CD4-positive, alpha-beta T cell treated with Interleukin-21 for 1 hour (primary cell): ENCODE measurements around the gene P2RX3.
"Not testable (repeated sequence)": the region's sequence is repeated elsewhere in the genome, so short reads cannot be mapped to it uniquely, and the experiment has no call there.

Source experiments
- DNase-seq: peaks from one replicate; pipeline ENCODE4 v3.0.0-alpha.2; 2020

Gene P2RX3

DNA sequence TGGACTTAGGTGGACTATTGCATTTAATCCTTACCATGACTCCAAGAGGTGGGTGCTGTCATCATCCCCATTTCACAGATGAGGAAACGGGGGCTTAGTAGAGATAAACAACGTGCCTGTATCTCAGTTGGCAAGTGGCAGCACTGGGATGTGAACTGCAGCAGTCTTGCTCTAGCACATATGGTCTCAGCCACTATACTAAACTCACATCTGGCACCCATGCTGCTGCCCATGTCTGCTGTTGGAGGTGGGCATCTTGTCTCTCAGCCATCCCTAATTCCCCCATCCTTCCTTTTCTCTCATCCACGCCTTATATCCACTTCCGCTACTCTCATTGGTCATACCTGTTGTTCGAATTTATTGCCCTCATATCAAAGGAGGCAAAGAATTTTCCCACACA is 39.0 kb downstream of the P2RX3 start:
- no peak for DNase-seq

DNA sequence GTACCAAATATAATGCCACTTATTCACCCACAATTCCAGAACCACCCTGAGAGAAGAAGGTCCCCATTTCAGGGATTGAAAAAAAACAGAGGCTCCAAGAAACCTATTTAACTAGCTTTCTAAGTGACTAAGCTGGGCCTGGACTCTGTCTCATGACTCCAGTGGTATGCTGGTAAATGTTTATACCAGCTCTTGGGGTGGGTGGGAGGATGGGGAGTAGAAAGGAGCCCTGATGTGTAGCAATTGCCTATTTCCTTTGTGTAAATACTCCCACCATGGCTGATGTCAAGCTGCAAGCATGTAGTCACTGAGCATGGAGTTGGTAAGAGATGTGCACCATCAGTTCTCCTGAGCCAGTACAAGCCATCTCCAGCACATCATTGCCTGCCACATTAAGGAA is 40.0 kb downstream of the P2RX3 start:
- no peak for DNase-seq

DNA sequence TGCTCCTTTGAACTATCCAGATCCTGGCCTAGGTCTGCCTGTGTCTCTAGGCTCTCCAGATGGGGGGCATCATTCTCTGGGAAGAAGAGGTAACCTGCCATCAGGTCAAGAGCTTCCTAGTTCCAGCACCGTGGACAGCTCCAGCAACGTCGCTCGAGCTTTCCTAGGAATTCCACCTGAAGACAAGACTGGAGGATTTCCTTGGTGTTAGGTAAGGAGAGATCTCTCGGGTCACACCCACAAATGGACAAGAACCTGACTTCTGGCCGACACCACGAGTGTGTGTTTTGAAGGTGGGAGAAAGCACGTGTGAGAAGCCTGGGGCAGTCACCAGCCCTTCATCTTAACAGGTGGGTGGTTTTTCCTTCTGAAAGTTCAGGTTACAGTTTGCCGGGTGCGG is 41.6 kb downstream of the P2RX3 start:
- DNase-seq: no peak

DNA sequence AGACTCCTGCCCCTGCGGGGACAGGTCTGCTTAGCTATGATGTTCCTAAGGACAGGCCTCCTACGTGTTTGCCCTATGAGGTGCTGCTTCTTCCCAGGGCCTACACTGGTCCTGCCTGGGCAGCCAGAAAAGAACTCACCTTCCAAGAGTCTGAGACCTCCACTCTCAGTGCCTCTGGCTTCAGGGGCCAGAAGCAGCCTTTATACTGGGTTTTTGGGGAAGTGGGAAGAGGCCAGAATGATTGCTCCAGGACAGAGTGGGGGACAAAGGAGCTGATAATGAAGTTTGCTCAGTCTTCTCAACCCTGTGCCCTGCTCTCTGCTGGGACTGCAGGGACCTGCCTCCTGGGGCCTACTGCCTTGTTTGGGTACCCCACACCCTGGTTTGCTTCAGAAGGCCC is 42.8 kb downstream of the P2RX3 start, which contains the start of gene PRG3:
PRG3 (minus strand) TSS at position 176 of the 400 bp plus-strand sequence. CDS start 442 bp downstream, outside the sequence.
- no peak for DNase-seq

DNA sequence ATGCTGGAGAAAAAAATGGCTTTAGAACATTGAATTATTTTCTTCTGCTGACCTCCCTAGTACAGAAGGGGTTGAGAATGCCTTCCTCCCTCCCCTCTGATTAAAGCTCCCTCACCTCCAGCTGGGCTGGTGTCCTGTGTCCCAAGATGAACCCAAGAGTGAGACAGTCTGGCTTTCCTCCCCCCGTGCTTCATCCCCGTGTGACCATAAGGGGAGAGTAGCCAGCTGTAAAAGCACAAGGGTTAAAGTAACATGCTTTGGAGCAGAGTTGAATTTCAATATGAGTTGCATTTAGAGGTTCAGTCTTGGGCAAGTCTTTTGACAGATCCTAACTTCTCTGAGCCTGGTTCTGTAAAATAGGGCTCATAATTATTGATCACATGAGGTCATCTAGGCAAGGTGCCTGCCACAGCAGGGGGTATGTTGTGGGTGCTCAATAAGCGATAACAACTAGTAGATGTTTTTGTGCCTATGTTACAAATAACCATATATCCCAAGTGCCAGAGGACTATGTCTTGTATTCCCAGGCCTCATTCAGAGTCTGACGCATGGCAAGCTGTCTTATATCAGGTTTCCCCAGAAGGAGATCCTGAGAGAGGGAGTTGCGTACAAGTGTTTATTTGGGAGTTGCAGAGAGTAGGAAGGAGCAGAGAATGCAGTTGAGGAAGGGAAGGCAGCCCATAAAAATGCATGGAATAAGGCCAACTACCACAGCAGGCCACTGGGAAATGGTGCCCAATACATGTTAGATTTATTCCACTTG is 48.2 kb downstream of the P2RX3 start:
- no peak for DNase-seq

DNA sequence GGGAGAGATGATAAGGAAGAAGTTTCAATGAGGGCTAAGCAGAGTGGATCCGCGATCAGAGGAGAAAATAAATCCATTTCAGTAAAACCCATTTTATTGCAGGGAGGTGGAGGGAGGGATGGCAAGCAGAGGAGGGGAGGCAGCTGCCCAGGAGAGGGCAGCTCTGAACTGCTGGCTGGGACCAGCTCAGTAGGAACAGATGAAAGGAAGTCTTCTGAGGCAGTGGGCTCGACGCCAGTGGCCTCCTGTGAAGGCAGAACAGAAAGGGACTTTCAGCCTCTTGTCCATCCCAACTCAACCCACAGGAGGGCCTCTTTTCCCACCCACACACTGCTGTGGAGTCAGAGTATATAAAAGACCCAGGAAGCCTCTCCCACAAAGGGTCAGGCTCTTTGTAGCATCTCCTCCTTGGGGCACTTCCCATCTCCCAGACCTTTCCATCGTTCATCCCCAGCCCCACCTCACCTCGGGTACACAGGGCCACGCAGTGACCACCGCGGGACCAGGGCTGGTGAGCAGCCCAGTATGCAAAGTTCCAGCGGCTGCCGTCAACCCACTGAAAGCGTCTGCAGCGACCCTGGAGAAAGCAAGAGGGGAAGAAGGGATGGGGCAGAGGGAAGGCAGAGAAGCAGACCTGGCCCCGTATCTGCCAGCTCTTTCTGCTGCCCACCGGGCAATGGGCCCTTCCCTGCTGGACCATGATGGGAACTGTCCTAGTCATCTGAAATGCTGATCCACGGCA is 49.3 kb downstream of the P2RX3 start:
- DNase-seq: no peak

DNA sequence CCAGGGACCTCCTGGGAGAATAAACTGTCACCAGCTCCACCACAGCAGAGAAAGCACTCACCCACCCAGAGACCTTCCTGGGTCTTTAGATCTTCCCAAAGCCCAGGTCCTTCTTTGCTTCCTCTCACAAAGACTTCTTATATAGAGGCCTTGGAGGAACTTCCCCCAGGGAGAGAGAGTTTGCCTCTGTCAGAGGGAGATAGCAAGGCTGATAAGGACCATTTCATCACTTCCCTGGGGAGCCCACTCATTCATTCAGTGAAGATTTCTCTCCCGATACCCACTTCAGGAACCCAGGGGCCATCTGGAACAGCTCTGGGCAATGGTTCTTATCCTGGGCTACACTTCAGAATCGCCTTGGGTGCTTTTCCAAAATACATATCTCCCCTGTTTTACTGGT is 52.4 kb downstream of the P2RX3 start, which contains the start of gene PRG2:
PRG2 (minus strand) TSS at position 116 of the 400 bp plus-strand sequence. CDS start 706 bp downstream, outside the sequence.
- no peak for DNase-seq

DNA sequence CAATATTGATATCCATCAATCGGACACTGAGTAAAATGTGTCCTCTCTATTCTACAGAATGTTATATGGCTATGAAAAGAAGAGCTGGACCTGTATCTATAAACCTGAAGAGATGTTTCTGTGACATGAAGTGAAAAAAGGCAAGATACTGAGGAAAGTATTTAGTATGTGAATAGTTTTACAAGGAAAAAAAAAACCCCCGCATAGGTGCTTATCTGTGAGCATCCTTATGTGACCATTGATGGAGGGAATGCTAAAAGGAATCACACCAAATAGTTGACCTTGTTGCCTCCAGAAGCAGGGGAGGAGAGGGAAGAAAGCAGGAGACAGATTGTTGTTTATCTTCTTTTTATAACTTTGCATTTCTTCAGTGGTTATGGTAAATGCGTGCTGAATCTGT is 53.0 kb downstream of the P2RX3 start:
- DNase-seq: no peak

DNA sequence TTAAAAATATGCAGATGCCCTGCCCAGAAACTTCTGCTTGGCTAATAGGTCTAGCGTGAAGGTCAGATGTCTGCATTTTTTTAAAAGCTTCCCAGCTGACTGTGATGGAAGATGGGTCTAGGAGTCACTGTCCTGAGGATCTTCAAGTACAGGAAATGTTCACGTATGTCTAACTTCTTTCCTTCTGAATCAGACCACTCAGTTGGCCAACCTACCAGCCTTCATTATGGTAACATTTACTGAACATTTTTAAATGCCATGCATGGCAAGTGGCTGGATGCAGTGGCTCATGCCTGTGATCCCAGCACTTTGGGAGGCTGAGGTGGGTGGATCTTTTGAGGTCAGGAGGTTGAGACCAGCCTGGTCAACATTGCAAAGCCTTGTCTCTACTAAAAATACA is 53.4 kb downstream of the P2RX3 start:
- DNase-seq: no peak

DNA sequence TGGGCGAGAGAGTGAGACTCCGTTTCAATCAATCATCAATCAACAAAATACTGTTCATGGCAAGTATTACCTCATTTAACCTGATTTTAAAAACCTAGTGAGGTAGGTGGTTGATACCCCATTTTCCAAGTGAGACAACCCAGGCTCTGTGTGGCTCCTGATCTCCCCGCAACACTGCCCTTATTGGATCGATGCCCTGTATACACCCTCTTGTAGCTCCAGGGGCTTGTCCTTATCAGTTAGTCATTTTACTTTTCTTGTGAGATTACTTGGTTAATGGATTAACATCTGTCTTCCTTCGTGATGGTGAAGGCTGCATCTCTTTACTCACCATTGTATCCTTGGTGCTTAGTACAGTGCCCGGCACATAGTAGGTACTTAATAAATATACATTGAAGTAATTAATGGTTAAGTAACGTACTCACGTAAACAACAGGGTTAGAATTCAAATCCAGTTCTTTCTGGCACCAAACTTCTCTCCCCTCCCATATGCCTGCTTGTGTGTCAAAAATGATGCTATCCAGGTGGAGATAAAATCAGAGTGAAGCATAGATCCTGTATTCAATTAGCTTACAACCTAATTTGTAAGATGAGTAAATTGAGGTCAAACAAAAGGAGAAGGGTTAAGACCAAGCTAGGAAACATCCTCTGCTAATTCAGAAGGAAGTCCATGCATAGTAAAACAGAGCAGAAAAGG is 54.1 kb downstream of the P2RX3 start:
- no peak for DNase-seq

DNA sequence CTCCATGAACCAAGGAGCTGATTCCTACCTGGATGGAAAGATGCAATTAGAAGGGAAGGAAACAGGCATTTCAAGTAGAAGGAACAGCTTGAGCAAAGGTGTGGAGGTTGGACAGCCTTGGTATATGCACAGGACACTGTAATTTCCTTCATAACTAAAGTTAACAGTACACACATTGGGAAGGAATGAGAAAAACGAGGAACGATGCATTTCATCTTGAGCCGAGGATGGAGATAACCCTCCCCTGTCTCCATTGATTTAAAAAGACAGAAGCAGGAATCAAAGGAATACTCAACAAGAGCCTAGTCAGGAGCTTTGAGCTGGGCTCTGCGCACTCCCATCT is 54.6 kb downstream of the P2RX3 start:
- DNase-seq: no peak

DNA sequence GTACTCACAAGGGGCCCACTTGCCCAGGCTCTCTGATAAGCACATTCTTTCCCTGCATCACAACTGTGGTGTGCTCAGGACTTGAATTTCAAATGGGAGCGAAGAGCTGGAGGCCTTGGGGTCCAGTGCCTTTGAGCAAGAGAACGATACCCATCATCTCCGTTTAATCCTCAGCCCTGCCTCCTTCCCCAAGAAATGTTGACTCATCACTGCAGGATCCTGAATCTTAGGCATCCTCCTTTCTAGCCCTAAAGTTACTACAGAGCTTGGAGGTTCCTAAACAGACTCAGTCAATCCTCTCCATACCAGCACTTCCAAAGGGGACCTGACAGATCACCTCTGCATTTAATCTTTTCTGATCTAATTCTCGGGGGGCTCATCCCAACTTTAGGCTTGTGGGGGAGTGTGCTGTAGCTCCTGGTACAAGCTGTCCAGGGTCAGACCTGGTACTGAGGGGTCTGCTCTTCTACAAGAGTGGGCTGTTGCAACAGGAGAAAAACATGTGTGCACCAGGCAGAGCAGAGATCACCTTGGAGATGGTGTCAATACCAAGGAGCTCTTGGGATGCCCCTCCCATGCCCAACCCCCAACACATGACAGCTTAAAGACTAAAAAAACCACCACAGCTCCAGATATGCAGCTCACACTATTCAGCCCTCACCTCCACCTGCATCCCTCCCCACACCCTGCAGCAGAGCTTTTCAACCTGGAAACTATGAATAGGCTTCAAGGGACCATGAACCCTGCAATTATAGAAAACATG is 56.2 kb downstream of the P2RX3 start:
- no peak for DNase-seq

DNA sequence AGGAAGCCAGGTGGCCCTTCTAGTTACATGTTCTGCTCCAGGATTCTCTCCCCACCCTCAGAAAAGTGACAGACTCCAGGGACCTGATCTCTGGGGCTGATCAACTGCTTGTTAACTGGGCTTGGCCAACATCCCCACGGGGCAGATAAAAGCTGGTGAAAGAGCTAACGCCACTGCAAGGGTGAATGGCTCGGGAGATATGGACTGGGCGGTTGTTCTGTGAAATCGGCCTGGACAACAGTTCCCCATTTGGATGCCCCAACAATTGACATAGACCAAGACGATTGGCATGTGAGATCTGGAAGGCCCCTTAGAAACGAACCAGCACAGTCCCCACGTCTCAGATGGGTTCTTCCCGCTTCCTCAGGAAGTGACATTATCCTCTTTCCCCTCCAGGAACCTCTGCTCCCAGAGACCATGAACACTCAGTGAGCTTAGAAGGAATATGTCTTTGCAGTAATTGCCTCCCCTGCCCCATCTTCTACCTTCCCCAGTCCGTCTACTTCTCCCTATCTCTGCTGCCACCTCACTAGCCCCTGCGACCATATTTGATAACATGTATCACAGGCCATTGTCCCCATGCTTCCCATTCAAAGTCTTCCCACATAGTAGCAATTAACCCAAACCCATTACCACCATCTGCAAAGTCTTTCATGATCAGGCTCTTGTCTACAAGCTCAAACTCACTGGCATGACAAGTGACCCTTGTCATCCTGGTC is 57.9 kb downstream of the P2RX3 start:
- DNase-seq: no peak

DNA sequence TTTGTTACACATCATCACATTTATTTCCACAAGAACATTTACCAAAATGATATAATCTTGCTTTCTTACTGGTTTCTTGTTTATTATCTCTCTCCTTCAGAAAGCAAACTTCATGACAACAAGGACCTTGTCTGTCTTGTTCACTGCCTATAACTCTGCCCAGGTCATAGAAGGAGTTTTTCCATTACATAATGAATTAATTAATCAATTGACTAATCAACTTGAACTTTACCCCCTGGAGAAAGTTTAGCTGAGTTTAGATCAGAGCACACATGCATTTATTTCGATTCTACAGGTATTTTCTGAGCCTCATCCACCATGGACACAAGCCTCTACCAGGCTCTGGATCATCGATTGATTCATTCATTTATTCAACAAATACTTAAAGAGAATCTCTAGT is 58.6 kb downstream of the P2RX3 start:
- no peak for DNase-seq

DNA sequence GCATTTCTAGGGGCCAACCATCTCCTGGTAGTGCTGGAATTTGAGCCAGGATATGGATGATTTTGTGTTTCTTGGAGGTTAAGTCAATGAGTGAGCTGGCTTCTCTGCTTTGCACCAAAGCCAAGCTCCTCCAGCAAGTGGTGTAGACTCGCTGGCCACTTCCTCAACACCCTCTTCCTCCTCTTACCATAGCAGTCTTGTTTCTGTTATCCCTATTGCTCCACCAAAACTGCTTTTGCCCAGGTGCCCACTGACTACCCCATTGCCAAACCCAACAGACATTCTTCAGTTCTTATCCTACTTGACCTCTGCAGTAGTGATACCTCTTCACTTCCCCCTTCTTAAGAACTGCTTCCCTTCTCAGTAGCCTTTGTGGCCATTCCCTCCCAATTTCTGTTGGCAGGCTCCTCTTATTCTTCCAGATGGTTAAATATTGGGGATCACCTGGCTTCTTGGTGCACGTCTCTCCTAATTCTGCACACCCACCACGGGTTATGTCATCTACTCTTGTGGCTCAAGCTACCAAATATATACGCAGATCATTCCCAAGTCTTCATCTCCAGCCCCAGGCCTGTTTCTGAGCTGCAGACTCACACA is 59.3 kb downstream of the P2RX3 start:
- DNase-seq: no peak

DNA sequence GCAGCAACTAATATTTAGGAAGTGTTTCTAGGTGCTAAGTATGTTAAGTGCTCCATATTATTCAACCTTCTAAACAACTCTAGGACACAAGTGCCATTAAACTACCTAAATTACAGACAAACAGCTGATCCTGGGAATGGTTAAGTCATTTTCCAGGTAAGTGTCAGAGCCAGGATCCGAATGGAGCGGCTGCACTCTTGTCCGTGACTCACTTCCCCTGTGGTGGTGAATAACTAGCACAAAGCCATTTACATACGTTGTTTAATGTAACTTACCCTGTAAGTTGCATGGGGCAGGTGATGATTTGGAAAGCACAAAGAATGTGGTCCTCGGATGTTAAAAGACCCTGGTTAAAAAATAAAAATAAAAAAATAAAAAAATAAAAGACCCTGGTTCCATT is 61.1 kb downstream of the P2RX3 start:
- no peak for DNase-seq

DNA sequence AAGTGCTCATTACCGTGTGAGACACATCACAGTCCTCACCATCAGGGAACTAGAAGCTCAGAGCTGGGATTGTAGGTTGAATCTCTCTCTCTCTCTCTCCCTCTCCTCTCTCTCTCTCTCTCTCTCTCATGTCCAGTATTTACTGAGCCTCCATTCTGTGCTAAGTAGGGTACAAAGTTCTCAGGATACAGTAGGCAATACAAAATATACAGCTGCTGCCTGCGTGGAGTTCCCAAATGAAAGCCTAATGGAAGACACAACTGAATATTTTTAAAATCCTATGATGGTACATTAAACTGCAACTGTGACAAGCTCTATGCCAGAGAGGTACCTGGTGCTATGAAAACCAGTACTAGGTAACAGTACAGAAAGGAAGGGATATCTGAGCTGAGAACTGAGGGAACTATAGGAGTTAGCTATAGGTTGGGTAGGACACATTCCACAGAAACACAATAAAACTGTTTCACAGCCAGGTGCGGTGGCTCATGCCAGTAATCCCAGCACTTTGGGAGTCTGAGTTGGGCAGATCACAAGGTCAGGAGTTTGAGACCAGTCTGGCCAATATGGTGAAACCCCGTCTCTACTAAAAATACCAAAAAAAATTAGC is 61.9 kb downstream of the P2RX3 start:
- no peak for DNase-seq

DNA sequence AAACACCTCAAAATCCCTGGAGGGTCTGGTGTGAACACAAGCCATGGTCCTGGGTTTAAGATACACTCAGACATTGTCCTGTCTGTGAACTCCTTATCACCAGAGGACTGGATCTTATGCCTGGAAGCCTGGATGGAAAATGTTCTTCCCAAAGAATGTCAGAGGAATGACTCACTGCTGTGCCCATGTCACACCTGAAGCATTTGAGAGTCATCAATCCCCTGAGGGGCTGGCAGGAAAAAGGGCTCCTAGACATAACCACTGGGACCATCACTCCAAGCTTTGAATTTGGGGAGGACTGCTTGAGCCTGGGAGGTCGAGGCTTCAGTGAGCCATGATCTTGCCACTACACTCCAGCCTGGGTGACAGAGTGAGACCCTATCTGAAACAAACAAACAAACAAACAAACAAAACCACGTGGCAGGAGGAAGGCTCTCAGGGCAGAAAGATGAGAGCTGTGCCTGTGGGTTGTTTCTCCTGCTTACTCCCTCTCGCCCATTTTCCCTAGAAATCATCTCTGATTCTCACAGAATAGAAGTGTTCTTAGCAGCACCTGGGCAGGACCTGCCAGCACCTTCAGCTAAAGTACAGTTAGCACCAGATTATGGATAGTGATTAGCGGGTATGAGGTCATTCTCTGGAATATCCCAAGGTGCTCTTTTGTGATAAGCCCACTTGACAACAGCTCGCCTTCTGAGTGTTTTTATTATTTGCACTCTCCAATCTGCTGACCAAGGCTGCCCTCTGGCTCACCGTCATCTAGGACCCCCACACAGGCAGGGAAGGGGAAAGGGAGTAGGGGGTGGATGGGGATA is 64.2 kb downstream of the P2RX3 start:
- DNase-seq: no peak

DNA sequence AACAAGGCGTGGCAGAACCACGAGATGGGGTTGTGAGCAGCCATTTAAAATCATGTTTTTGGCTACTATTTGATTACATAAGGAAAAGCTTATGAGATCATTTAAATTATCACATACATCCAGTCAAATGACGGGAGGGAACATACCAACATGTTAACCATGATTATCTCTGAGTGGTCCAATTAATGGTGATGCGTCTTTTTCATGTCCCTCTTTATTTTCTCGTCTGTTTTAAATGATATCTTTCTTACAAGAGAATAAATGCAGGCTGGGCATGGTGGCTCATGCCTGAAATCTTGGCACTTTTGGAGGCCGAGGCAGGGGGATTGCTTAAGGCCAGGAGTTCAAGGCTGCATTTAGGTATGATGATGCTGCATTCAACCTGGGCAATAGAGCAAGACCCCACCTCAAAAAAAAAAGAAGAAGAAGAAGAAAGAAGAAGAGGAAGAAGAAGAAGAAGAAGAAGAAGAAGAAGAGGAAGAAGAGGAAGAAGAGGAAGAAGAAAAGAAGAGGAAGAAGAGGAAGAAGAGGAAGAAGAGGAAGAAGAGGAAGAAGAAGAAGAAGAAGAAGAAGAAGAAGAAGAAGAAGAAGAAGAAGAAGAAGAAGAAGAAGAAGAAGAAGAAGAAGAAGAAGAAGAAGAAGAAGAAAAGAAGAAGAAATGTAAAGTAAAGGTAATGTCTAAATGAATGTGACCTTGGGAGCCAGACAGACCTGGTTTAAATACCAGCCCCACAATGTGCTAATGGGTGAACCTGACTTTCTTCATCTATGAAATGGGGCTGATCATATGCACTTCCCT is 65.0 kb downstream of the P2RX3 start:
- not testable (repeated sequence) for DNase-seq

DNA sequence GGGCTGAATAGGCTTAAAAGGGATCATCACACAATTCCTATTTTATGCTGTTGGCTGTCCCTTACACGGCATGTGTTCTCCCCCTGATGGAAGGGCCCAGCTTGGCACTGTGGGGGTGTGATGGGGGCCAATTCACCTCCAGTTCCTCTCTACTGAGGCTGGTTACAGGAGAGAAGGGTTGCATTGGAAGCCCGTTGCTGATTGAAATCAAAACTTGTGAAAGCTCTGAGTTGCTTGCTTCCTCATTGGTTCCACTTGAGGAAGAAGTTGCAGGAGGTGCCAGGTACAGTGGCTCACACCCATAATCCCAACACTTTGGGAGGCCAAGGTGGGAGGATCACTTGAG is 65.6 kb downstream of the P2RX3 start:
- no peak for DNase-seq
